H1 (cell line): ENCODE measurements around the gene TNFSF12.

ENCODE experiments used
- CEBPB ChIP-seq: IDR thresholded peaks from 2 replicates; pipeline ENCODE4 v1.6.1; 2012; ENCODE audit warnings: low read depth, low read length
- CTCF ChIP-seq, 3 experiments: IDR thresholded peaks; 1 replicate in 2 of 3; 2 replicates in 1 of 3; pipeline versions ENCODE4 v1.5.1 to v1.6.1; 2011; ENCODE audit warnings: low read length in 3 of 3, mild to moderate bottlenecking in 3 of 3, inconsistent platforms in 2 of 3, low read depth in 1 of 3, moderate library complexity in 1 of 3; ENCODE audit not compliant: insufficient read depth in 1 of 3; ENCODE audit errors: control extremely low read depth in 1 of 3
- EP300 ChIP-seq, 2 experiments: IDR thresholded peaks; 1 replicate in 1 of 2; 2 replicates in 1 of 2; pipeline ENCODE4 v1.6.1; 2011 to 2012; ENCODE audit warnings: low read depth in 2 of 2, low read length in 2 of 2, mild to moderate bottlenecking in 2 of 2, borderline replicate concordance in 1 of 2, inconsistent platforms in 1 of 2, moderate library complexity in 1 of 2
- TF ChIP-seq, protein P1 (sequence below): IDR thresholded peaks from 2 replicates; pipeline ENCODE4 v1.6.1; 2012; ENCODE audit warnings: inconsistent platforms

DNA sequence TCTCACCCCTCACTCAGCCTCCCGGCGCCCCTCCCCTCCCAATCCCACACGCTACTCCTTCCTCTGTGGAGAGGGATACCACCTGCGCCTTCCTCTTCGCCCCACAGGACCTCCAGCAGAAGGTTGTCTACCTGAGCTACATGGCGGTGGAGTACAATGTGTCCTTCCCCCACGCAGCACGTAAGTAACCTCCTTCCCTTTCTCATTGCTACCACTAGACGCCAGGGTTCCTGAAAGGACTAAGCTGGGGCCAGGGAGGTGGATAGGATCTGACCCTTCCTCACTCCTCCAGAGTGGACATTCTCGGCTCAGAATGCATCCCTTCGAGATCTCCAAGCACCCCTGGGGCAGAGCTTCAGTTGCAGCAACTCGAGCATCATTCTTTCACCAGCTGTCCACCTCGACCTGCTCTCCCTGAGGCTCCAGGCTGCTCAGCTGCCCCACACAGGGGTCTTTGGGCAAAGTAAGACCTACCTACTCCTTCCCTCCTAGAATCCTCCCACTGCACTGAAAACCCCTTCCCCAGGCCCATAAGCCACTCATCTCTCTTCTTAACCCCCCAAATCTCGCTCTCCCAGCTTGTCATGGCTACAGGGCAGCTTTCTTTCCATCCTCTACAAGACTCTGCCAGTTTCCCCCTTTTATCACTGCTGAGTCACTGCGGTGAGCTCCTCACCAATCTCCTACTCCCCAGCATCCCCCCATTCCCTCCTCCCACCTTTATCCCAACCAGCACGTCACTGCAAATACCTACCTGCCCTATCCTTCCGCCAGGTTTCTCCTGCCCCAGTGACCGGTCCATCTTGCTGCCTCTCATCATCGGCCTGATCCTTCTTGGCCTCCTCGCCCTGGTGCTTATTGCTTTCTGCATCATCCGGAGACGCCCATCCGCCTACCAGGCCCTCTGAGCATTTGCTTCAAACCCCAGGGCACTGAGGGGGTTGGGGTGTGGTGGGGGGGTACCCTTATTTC, 32.0 kb downstream of the TNFSF12 start:
- TF ChIP-seq, protein P1, sequence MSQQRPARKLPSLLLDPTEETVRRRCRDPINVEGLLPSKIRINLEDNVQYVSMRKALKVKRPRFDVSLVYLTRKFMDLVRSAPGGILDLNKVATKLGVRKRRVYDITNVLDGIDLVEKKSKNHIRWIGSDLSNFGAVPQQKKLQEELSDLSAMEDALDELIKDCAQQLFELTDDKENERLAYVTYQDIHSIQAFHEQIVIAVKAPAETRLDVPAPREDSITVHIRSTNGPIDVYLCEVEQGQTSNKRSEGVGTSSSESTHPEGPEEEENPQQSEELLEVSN = no peak
- TF ChIP-seq EP300 (IDR thresholded peaks at IDR 0.05; ENCODE audit: borderline replicate concordance in 1 of 2, low read depth in 2 of 2, low read length in 2 of 2) (no peak), CEBPB (no peak), CTCF (IDR thresholded peaks at IDR 0.05; ENCODE audit: control extremely low read depth in 1 of 3, insufficient read depth in 1 of 3, low read depth in 1 of 3, low read length in 3 of 3) (no peak)
